Peyer's patch (tissue), 4 donors: Measurements from ENCODE around the gene ADAMTS4.
"Not testable (repeated sequence)": the region's sequence is repeated elsewhere in the genome, so short reads cannot be mapped to it uniquely, and the experiment has no call there.

Source experiments
- CTCF ChIP-seq, 6 experiments: fragments of 450-650 bp in 4 of 6; fragments of 200-600 bp in 2 of 6; sonication (generic) in 1 of 6; IDR thresholded peaks; one replicate each; pipeline ENCODE4 v1.5.1; 2017 to 2019; ENCODE audit warnings: antibody characterized with exemption in 6 of 6, mild to moderate bottlenecking in 3 of 6, moderate library complexity in 1 of 6
- POLR2A ChIP-seq, 2 donors: fragments of 450-650 bp; IDR thresholded peaks; one replicate each; pipeline ENCODE4 v1.5.1; 2017; ENCODE audit warnings: antibody characterized with exemption in 2 of 2, mild to moderate bottlenecking in 2 of 2, moderate library complexity in 2 of 2

- TF ChIP-seq CTCF, POLR2A (IDR thresholded peaks at IDR 0.05): not testable (repeated sequence)
Measured at GRCh38 chr1:161224695-161225087, 25.8 kb upstream of the ADAMTS4 start.
